SK-N-SH treated with all-trans-retinoic acid at 6 μM for 48 hours (cell line): Measurements from ENCODE around the gene UNKL.

Experiments used
- ATAC-seq: fragments of 200-7000 bp; cut with Tn5 transposase; 3 replicates; pipeline ENCODE4 v1.9.1; 2020; ENCODE audit warnings: mild to moderate bottlenecking, moderate library complexity
- ARNTL ChIP-seq: fragments of 450-650 bp; formaldehyde crosslinking; IDR thresholded peaks from 2 replicates; pipeline ENCODE4 v1.5.0; 2020; ENCODE audit warnings: low read depth, mild to moderate bottlenecking, moderate library complexity, borderline replicate concordance
- CREB5 ChIP-seq: fragments of 250-450 bp; sonication (Bioruptor Pico); IDR thresholded peaks from 2 replicates; pipeline ENCODE4 v1.5.1; 2020; ENCODE audit warnings: low read depth, mild to moderate bottlenecking, moderate library complexity
- CSDC2 ChIP-seq: fragments of 250-450 bp; sonication (Bioruptor Pico); IDR thresholded peaks from 2 replicates; pipeline ENCODE4 v1.5.0; 2020; ENCODE audit warnings: mild to moderate bottlenecking, moderate library complexity
- CSRNP3 ChIP-seq: fragments of 250-450 bp; sonication (Bioruptor Pico); IDR thresholded peaks from 2 replicates; pipeline ENCODE4 v1.5.1; 2021; ENCODE audit warnings: mild to moderate bottlenecking, moderate library complexity
- ESRRG ChIP-seq: fragments of 250-450 bp; sonication (Bioruptor Pico); IDR thresholded peaks from 2 replicates; pipeline ENCODE4 v1.6.1; 2021; ENCODE audit warnings: mild to moderate bottlenecking
- GLIS3 ChIP-seq: fragments of 250-450 bp; sonication (Bioruptor Pico); IDR thresholded peaks from 2 replicates; pipeline ENCODE4 v1.5.0; 2020; ENCODE audit warnings: mild to moderate bottlenecking, moderate library complexity
- ISL1 ChIP-seq: fragments of 250-450 bp; sonication (Bioruptor Pico); IDR thresholded peaks from 2 replicates; pipeline ENCODE4 v2.1.2; 2022; ENCODE audit warnings: mild to moderate bottlenecking, moderate library complexity
- OSR1 ChIP-seq: fragments of 250-450 bp; sonication (Bioruptor Pico); IDR thresholded peaks from 2 replicates; pipeline ENCODE4 v1.8.0; 2022; ENCODE audit warnings: moderate library complexity, mild to moderate bottlenecking, inconsistent platforms
- PPARA ChIP-seq: fragments of 250-450 bp; sonication (Bioruptor Pico); IDR thresholded peaks from 2 replicates; pipeline ENCODE4 v1.5.0; 2020; ENCODE audit warnings: mild to moderate bottlenecking, borderline replicate concordance
- RARB ChIP-seq: fragments of 250-450 bp; sonication (Bioruptor Pico); IDR thresholded peaks from 2 replicates; pipeline ENCODE4 v1.8.0; 2021; ENCODE audit warnings: mild to moderate bottlenecking, moderate library complexity
- SNAI2 ChIP-seq: fragments of 250-450 bp; sonication (Bioruptor Pico); IDR thresholded peaks from 2 replicates; pipeline ENCODE4 v1.5.0; 2020; ENCODE audit warnings: mild to moderate bottlenecking, moderate library complexity
- TCF4 ChIP-seq: fragments of 250-450 bp; sonication (Bioruptor Pico); IDR thresholded peaks from 2 replicates; pipeline ENCODE4 v1.8.0; 2021; ENCODE audit warnings: mild to moderate bottlenecking, moderate library complexity, borderline replicate concordance
- TOX ChIP-seq: fragments of 250-450 bp; sonication (Bioruptor Pico); IDR thresholded peaks from 2 replicates; pipeline ENCODE4 v1.8.0; 2021; ENCODE audit warnings: mild to moderate bottlenecking, moderate library complexity, borderline replicate concordance
- TSHZ2 ChIP-seq: fragments of 250-450 bp; sonication (Bioruptor Pico); IDR thresholded peaks from 2 replicates; pipeline ENCODE4 v1.5.0; 2020; ENCODE audit warnings: mild to moderate bottlenecking, moderate library complexity
- ZC3H10 ChIP-seq: fragments of 250-450 bp; sonication (Bioruptor Pico); IDR thresholded peaks from 2 replicates; pipeline ENCODE4 v1.5.1; 2021; ENCODE audit warnings: mild to moderate bottlenecking, moderate library complexity
- ZFP3 ChIP-seq: fragments of 250-450 bp; sonication (Bioruptor Pico); IDR thresholded peaks from 2 replicates; pipeline ENCODE4 v1.5.0; 2020; ENCODE audit warnings: mild to moderate bottlenecking, moderate library complexity
- ZFP30 ChIP-seq: fragments of 450-650 bp; formaldehyde crosslinking; IDR thresholded peaks from 2 replicates; pipeline ENCODE4 v1.5.0; 2022; ENCODE audit warnings: mild to moderate bottlenecking, moderate library complexity
- ZNF565 ChIP-seq: fragments of 450-650 bp; formaldehyde crosslinking; conservative IDR thresholded peaks from 2 replicates; pipeline ENCODE4 v1.5.0; 2020; ENCODE audit warnings: low read depth, mild to moderate bottlenecking, moderate library complexity
- ZNF70 ChIP-seq: fragments of 450-650 bp; formaldehyde crosslinking; IDR thresholded peaks from 2 replicates; pipeline ENCODE4 v1.5.0; 2020; ENCODE audit warnings: mild to moderate bottlenecking, moderate library complexity
- ZNF8 ChIP-seq: fragments of 450-650 bp; formaldehyde crosslinking; IDR thresholded peaks from 2 replicates; pipeline ENCODE4 v1.5.0; 2020; ENCODE audit warnings: mild to moderate bottlenecking, moderate library complexity

The UNKL gene

GRCh38 chr16:1343428-1344242 is 70.9 kb downstream of the UNKL start:
- peak; percentile 14 for ATAC-seq
- TF ChIP-seq TOX (no peak), ZNF70 (CRISPR knock-in tag) (no peak), GLIS3 (CRISPR knock-in tag) (no peak), ZNF8 (no peak), CSRNP3 (CRISPR knock-in tag) (no peak), SNAI2 (CRISPR knock-in tag) (no peak), ZFP30 (CRISPR knock-in tag) (no peak), ZC3H10 (CRISPR knock-in tag) (no peak), OSR1 (CRISPR knock-in tag) (no peak), ISL1 (CRISPR knock-in tag) (no peak), TSHZ2 (CRISPR knock-in tag) (no peak), TCF4 (CRISPR knock-in tag) (no peak), PPARA (no peak), ARNTL (CRISPR knock-in tag) (no peak), ESRRG (no peak), ZFP3 (CRISPR knock-in tag) (no peak)

- peak; percentile 93 for ATAC-seq
- TF ChIP-seq CSRNP3 (CRISPR knock-in tag) (no peak), TOX (no peak), CREB5 (CRISPR knock-in tag) (no peak), OSR1 (CRISPR knock-in tag) (no peak), RARB (CRISPR knock-in tag) (no peak), ZFP30 (CRISPR knock-in tag) (no peak), ARNTL (CRISPR knock-in tag) (no peak), TSHZ2 (CRISPR knock-in tag) (no peak), ISL1 (CRISPR knock-in tag) (no peak), ZNF565 (CRISPR knock-in tag) (no peak), CSDC2 (no peak), ZNF70 (CRISPR knock-in tag) (no peak), ZC3H10 (CRISPR knock-in tag) (no peak), TCF4 (CRISPR knock-in tag) (no peak)
- TF ChIP-seq, all 23 proteins: peak for 0
These were observed 71.7 kb downstream of the UNKL start for GRCh38 chr16:1342526-1343427.
